GM21367 (cell line): ENCODE results near the gene SPG21.

ENCODE experiments used
- ATAC-seq: cut with Tn5 transposase; IDR thresholded peaks from one replicate; pipeline ENCODE4 v1.9.1; 2021; ENCODE audit not compliant: unreplicated experiment

Gene SPG21

GRCh38 chr15:64943512-64944225, 46.0 kb downstream of the SPG21 start:
- no peak for ATAC-seq

- no peak for ATAC-seq
Measured at GRCh38 chr15:64942356-64942755, 47.4 kb downstream of the SPG21 start.

GRCh38 chr15:64938192-64938591, 51.5 kb downstream of the SPG21 start:
- no peak for ATAC-seq

DNA sequence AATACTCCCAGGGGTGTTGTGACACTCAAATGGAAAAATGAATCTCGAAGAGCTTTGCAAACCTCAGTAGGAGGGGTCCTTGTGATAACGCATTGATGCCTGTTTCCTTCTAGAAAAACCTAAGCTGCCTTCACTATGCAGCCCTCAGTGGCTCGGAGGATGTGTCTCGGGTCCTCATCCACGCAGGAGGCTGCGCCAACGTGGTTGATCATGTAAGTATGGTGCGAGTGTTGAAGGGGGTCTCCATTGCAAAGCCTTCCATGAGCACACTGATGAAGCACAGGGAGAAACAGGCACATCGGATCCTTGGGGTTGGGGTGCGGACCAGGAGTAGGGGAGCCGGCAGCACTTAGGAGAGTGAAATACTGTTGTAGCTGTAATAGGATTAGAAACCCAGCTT, 55.7 kb downstream of the SPG21 start:
- no peak for ATAC-seq

DNA sequence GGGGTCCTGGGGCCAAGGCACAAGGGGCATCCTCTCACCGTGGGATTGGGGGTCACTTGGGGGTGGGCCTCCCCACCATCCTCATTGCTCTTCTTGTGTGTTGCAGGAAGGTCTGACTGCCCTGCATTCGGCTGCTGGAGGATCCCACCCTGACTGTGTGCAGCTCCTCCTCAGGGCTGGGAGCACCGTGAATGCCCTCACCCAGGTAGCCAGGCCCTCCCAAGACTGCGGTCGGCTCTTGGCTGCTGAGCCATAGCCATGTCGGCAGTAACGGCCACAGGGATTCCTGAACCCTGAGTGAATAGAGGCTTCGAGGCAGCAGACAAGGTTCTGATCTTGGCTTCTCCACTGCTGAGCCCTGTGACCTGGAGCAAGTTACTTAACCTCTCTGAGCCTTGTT, 58.3 kb downstream of the SPG21 start:
- no peak for ATAC-seq

- no peak for ATAC-seq
Measured at GRCh38 chr15:64930778-64931371, 58.8 kb downstream of the SPG21 start.

DNA sequence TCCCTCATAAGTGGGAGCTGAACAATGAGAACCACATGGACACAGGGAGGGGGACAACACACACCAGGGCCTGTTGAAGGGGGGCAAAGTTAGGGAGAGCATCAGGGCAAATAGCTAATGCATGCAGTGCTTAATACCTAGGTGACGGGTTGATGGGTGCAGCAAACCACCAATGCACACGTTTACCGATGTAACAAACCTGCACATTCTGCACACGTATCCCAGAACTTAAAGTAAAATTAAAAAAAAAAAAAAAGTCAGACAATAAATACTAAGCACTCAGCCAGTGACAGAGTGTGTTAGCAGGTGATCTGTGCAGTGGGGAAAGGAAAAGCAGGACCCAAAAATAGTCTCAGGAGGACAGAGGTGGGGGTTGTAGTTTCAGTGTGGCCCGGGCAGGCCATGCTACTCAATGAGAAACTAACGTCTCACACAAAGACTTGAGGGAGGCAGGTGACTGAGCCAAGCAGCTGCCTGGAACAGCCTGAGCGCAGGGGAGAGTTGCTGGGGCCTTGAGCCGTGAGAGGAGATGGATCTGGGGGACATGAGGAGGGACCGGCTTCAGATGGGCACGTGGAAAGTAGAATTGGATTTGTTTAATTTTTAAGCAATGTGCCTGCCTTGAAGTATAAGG, 59.6 kb downstream of the SPG21 start:
- ATAC-seq = no peak

GRCh38 chr15:64928626-64929220, 61.0 kb downstream of the SPG21 start:
- ATAC-seq = no peak

GRCh38 chr15:64926661-64927060, 63.1 kb downstream of the SPG21 start:
- ATAC-seq = no peak

- no peak for ATAC-seq
Measured at GRCh38 chr15:64925335-64926330, 64.1 kb downstream of the SPG21 start.

DNA sequence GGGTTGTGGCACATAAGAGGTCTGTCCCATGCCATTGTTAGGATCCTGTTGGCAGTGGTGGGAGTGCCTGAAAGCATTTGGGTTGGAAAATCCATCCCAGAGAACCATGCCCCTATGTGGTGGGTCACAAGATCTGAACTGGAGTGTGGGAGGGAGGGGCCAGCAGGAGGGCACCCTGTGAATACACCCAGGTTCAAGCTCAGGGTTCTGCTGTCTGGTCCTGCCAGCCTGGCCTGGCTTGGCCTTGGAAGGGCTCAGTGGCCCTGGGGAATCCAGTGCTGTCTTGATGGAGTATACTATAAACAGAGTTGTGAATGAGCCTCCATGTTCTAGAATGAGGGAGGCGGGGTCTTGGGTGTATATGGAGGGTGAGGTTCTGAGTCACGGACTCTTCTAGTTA, 66.2 kb downstream of the SPG21 start:
- ATAC-seq = no peak

GRCh38 chr15:64921711-64922110, 68.0 kb downstream of the SPG21 start:
- no peak for ATAC-seq

DNA sequence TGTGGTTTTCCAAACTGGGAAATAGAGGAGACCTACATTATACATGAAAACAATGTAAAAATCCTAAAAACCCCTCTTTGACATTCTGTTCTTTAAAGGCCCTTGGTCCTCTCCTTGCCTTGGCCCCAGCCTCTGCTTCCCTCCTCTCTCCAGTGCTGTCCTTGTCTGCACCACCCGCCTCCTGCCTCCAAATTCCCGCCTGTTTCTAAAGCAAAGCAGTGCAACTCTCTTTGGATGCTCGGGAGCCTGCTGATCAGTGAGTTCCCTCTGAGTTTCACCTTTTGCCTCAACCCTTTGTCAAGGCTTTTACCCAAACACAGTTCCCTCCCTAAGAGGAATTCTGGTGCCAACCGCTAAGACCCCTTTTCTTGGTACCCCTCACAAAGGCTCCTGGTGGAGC, 70.0 kb downstream of the SPG21 start:
- ATAC-seq = no peak

DNA sequence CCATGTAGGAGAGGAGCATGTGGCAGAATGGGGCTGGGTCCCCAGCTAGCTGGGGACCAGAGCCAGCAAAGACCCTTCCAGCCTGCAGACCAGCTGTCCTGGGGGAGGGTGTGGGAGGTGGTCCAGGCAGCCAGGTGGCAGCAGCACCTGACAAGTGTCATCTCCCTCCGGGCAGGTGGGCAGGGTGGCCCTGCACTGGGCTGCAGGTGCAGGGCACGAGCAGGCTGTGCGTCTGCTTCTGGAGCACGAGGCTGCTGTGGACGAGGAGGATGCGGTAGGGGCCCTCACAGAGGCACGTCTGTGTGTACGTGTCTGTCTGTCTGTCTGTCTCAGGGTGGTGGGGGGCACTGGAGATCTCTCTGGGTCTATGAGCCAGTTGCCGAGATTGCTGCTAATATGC, 72.5 kb downstream of the SPG21 start:
- ATAC-seq = no peak

GRCh38 chr15:64916365-64916764, 73.3 kb downstream of the SPG21 start:
- no peak for ATAC-seq

DNA sequence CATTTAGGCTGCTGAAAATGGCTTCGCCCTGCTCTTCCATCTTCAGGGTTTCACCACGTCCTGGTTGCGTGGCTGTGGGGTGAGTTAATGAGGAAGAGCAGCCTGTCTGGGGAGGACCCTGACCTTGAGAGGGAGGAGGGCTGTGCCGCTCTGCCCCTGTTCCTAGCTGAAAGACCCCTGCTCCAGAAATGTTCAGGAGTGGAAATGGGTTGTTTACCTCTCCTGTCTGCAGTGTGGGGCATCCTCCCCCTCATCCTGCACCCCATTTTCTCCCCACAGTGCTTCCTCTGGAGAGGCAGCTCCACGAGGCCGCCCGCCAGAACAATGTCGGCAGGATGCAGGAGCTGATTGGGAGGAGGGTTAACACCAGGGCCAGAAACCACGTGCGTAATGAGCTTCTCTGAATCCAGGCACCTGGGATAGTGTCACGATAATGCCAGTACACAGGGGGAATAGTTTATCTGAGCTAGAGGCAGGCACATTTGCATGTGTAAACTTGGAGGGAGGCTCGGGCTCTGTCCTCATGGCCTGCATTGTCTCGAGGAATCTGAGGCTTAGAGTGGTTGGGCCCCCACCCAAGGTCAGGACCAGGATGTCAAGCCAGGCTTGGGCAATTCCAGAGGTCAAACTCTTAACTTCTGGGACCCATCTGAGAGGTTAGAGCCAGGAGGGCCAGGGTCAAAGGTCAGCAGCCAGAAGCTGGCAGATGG, 74.0 kb downstream of the SPG21 start:
- ATAC-seq = no peak
